Thymus (tissue), 11 donors: ENCODE data around the gene LAMA3. TPM values are rescaled to one million over a fixed set of nuclear protein-coding genes. Genes with fewer than 3 reads are reported as not detected.

ENCODE experiments used
- DNase-seq, 9 donors: peaks; one replicate each; pipeline ENCODE4 v3.0.0-alpha.2; 2013; ENCODE audit warnings: low spot score in 9 of 9, low read depth in 6 of 9, missing footprints in 1 of 9
- H3K27ac ChIP-seq, 2 donors: one replicate each; pipeline ENCODE4 v1.5.1; 2013; ENCODE audit warnings: control low read depth in 1 of 2, low read depth in 1 of 2, low read length in 1 of 2, mild to moderate bottlenecking in 1 of 2, moderate library complexity in 1 of 2
- H3K27me3 ChIP-seq, 2 donors: one replicate each; pipeline ENCODE4 v1.5.1; 2013; ENCODE audit warnings: low read length in 1 of 2; ENCODE audit not compliant: control insufficient read depth in 2 of 2, insufficient read depth in 1 of 2
- H3K36me3 ChIP-seq, 2 donors: one replicate each; pipeline ENCODE4 v1.5.1; 2013; ENCODE audit warnings: low read length in 1 of 2, mild to moderate bottlenecking in 1 of 2, moderate library complexity in 1 of 2; ENCODE audit not compliant: control insufficient read depth in 2 of 2, insufficient read depth in 2 of 2
- H3K4me1 ChIP-seq, 2 donors: one replicate each; pipeline ENCODE4 v1.5.1; 2013; ENCODE audit warnings: low read length in 2 of 2; ENCODE audit not compliant: control insufficient read depth in 2 of 2, insufficient read depth in 2 of 2
- H3K4me3 ChIP-seq, 2 donors: one replicate each; pipeline ENCODE4 v1.5.1; 2013; ENCODE audit warnings: low read length in 2 of 2, control low read depth in 1 of 2, mild to moderate bottlenecking in 1 of 2
- H3K9me3 ChIP-seq, 2 donors: one replicate each; pipeline ENCODE4 v1.5.1; 2013; ENCODE audit warnings: low read length in 1 of 2, mild to moderate bottlenecking in 1 of 2; ENCODE audit not compliant: control insufficient read depth in 2 of 2, insufficient read depth in 1 of 2
- WGBS: extraction: QIAGEN DNeasy Blood & Tissue Kit; methylation state at CpG from one replicate; pipeline ENCODE4 v1.1.7; 2013; 5-methylcytosine and 5-hydroxymethylcytosine counted together
- polyA plus RNA-seq: library from polyadenylated mRNA; stranded (reverse); fragments of 200-250 nt; gene quantifications from one replicate; pipeline ENCODE4 v1.2.3, GENCODE V29; 2013
- total RNA-seq: library from RNA; stranded (reverse); fragments of 120-200 nt; gene quantifications from one replicate; pipeline ENCODE4 v1.2.4, GENCODE V29; 2013
- donor health status: healthy.

LAMA3 gene
- total and polyA plus RNA-seq, 2 donors: 8.9 to 50.1 TPM

GRCh38 chr18:23857164-23857552 lies 167.9 kb downstream of the LAMA3 start:
- Histone ChIP-seq H3K4me3 (no peak overlapping the region), H3K9me3 (no peaks in the 10 kb centered on the region), H3K27ac (no peak overlapping the region), H3K27me3 (no peaks in the 10 kb centered on the region), H3K4me1 (peaks cover 6 to 7% of the 10 kb centered on the region in 2 donors), H3K36me3 (no peaks in the 10 kb centered on the region)
- WGBS: 98% methylated on average over 5 of the region's 5 CpGs
- DNase-seq: no peak

- Histone ChIP-seq H3K4me3 (no peak overlapping the region), H3K9me3 (no peaks in the 10 kb centered on the region), H3K36me3 (no peaks in the 10 kb centered on the region), H3K4me1 (peaks cover 8 to 11% of the 10 kb centered on the region in 2 donors), H3K27me3 (no peaks in the 10 kb centered on the region), H3K27ac (no peak overlapping the region)
- no peak for DNase-seq
- WGBS: 97% methylated on average over 9 of the region's 9 CpGs
Measured at GRCh38 chr18:23857756-23858155, 168.5 kb downstream of the LAMA3 start.

- H3K36me3 ChIP-seq: no peaks in the 10 kb centered on the region
- H3K27ac ChIP-seq: no peak overlapping the region
- no peak for DNase-seq
- WGBS: 98% methylated on average over 3 of the region's 3 CpGs
- H3K9me3 ChIP-seq: no peaks in the 10 kb centered on the region
- peaks cover 13 to 20% of the 10 kb centered on the region in 2 donors for H3K4me1 ChIP-seq
- no peak overlapping the region for H3K4me3 ChIP-seq
- H3K27me3 ChIP-seq: no peaks in the 10 kb centered on the region
Measured at GRCh38 chr18:23859466-23860336, 170.4 kb downstream of the LAMA3 start.

GRCh38 chr18:23861326-23861725 lies 172.1 kb downstream of the LAMA3 start:
- Histone ChIP-seq H3K27me3 (no peaks in the 10 kb centered on the region), H3K4me1 (peaks cover 27 to 35% of the 10 kb centered on the region in 2 donors), H3K36me3 (no peaks in the 10 kb centered on the region), H3K9me3 (no peaks in the 10 kb centered on the region), H3K4me3 (no peak overlapping the region), H3K27ac (no peak overlapping the region)
- no peak for DNase-seq
- WGBS: 95% methylated on average over 6 of the region's 6 CpGs

DNA sequence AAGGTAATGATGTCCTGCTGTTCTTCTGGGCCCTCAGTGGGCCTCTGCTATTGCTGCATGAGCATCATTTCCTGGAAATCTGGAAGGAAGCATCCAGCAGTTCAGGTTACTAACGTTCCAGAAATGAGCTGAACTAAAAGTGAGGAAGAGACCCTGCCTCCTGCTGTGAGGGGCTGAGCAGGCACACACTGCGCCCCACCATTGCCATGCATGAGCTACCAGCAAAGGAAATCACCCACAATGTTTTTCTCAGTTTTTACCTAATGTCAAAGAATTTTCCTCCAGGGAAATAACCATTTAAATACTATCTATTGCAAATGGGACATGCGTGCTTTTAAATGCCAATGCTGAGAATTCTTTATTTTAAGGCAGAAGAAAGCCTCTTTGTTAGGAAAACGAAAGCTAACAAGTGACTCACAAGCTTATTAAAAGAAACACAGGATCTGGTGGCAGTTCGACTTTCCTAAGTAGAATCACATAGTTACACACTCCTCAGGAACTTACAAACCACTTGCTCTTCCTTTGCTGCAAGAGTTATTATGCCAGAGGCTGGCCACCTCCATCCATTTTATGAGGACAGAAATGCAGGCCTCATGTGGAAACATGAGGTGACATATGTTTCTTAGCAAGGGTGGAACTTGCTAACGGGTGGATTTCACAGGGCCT lies 172.7 kb downstream of the LAMA3 start:
- no peak overlapping the region for H3K4me3 ChIP-seq
- DNase-seq: no peak
- peak overlapping the region; percentile 36 to 37 for H3K27ac ChIP-seq
- WGBS: 43% methylated on average over 6 of the region's 6 CpGs
- no peaks in the 10 kb centered on the region for H3K27me3 ChIP-seq
- H3K36me3 ChIP-seq: no peaks in the 10 kb centered on the region
- no peaks in the 10 kb centered on the region for H3K9me3 ChIP-seq
- H3K4me1 ChIP-seq: peaks cover 30 to 38% of the 10 kb centered on the region in 2 donors

- Histone ChIP-seq H3K27me3 (no peaks in the 10 kb centered on the region), H3K4me1 (peaks cover 33 to 43% of the 10 kb centered on the region in 2 donors), H3K27ac (peak overlapping the region; percentile 73 to 84), H3K9me3 (no peaks in the 10 kb centered on the region), H3K4me3 (no peak overlapping the region), H3K36me3 (no peaks in the 10 kb centered on the region)
- peak in 5 of 9 donors; percentile 29 to 72 (median 39) for DNase-seq
- 50% methylated on average over 4 of the region's 4 CpGs for WGBS
Measured at GRCh38 chr18:23864624-23865023, 175.4 kb downstream of the LAMA3 start.

GRCh38 chr18:23867006-23867405 lies 177.8 kb downstream of the LAMA3 start:
- Histone ChIP-seq H3K27me3 (no peaks in the 10 kb centered on the region), H3K36me3 (no peaks in the 10 kb centered on the region), H3K4me1 (peaks cover 40 to 45% of the 10 kb centered on the region in 2 donors), H3K27ac (peak overlapping the region in 1 of 2 donors; percentile 53), H3K4me3 (no peak overlapping the region), H3K9me3 (no peaks in the 10 kb centered on the region)
- WGBS: 9% methylated on average over 5 of the region's 5 CpGs
- DNase-seq: peak in 4 of 9 donors; percentile 24 to 64 (median 37)

DNA sequence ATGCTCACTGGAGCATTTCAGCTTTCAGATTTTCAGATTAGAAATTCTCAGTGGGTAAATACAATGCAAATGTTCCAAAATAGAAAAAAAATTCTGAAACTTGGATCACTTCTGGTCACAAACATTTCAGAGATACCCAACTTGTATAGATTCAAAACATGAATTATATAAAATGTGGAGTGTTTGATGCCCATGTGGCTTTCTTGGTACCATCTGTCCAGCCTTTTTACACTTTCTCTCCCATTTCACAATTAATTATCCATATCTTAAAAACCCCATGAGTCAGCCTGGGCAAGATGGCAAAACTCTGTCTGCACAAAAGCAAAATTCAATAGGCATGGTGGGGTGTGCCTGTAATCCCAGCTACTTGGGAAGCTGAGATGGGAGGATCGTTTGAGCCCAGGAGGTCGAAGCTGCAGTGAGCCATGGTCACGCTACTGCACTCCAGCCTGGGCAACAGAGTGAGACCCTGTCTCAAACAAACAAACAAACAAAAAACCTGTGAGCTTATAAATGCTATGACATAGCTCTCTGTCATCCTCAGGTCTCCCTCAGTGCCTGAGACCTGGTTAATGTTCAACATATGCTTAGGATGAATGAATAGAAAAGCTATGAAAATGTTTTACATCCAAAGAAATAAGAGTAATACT lies 179.0 kb downstream of the LAMA3 start:
- Histone ChIP-seq H3K36me3 (no peaks in the 10 kb centered on the region), H3K4me1 (peaks cover 37 to 49% of the 10 kb centered on the region in 2 donors), H3K27me3 (no peaks in the 10 kb centered on the region), H3K27ac (no peak overlapping the region), H3K4me3 (no peak overlapping the region), H3K9me3 (no peaks in the 10 kb centered on the region)
- no peak for DNase-seq
- WGBS: 96% methylated on average over 3 of the region's 3 CpGs
